Hematopoietic multipotent progenitor cell treated with erythropoietin and hydrocortisone succinate and interleukin-3 and kit ligand, for 4 days (in vitro differentiated cells): Measurements from ENCODE around the gene PDZD8.

Source experiments
- DNase-seq: peaks from one replicate; pipeline ENCODE4 v3.0.0-alpha.2; 2015

Gene PDZD8

GRCh38 chr10:117391436-117392205 lies 16.4 kb upstream of the PDZD8 start:
- DNase-seq = peak; percentile 47

- DNase-seq = peak; percentile 57
Measured at GRCh38 chr10:117390420-117390819, 15.2 kb upstream of the PDZD8 start.

- no peak for DNase-seq
Measured at GRCh38 chr10:117386805-117387204, 11.6 kb upstream of the PDZD8 start.

- no peak for DNase-seq
Measured at GRCh38 chr10:117382861-117383260, 7.6 kb upstream of the PDZD8 start.

- peak; percentile 58 for DNase-seq
Measured at GRCh38 chr10:117374506-117375359, 507 bp downstream of the PDZD8 start.

GRCh38 chr10:117373823-117374505 lies 1.3 kb downstream of the PDZD8 start:
- DNase-seq = peak; percentile 81

- DNase-seq = no peak
Measured at GRCh38 chr10:117370205-117370604, 5.0 kb downstream of the PDZD8 start.

GRCh38 chr10:117367718-117368117 lies 7.5 kb downstream of the PDZD8 start:
- DNase-seq = no peak

GRCh38 chr10:117366741-117367140 lies 8.5 kb downstream of the PDZD8 start:
- no peak for DNase-seq

- no peak for DNase-seq
Measured at GRCh38 chr10:117365612-117366011, 9.6 kb downstream of the PDZD8 start.

GRCh38 chr10:117364110-117364960 lies 10.9 kb downstream of the PDZD8 start:
- peak; percentile 54 for DNase-seq

- no peak for DNase-seq
Measured at GRCh38 chr10:117363028-117363427, 12.2 kb downstream of the PDZD8 start.

GRCh38 chr10:117362313-117362712 lies 12.9 kb downstream of the PDZD8 start:
- DNase-seq = no peak

- peak; percentile 64 for DNase-seq
Measured at GRCh38 chr10:117360994-117361667, 14.1 kb downstream of the PDZD8 start.

GRCh38 chr10:117360016-117360415 lies 15.2 kb downstream of the PDZD8 start:
- no peak for DNase-seq

- DNase-seq = no peak
Measured at GRCh38 chr10:117355072-117355471, 20.2 kb downstream of the PDZD8 start.

GRCh38 chr10:117353684-117354083 lies 21.6 kb downstream of the PDZD8 start:
- DNase-seq = no peak

- no peak for DNase-seq
Measured at GRCh38 chr10:117352724-117353123, 22.5 kb downstream of the PDZD8 start.

GRCh38 chr10:117351996-117352395 lies 23.2 kb downstream of the PDZD8 start:
- no peak for DNase-seq

- no peak for DNase-seq
Measured at GRCh38 chr10:117351558-117351957, 23.7 kb downstream of the PDZD8 start.

- no peak for DNase-seq
Measured at GRCh38 chr10:117350909-117351308, 24.3 kb downstream of the PDZD8 start.

GRCh38 chr10:117348236-117348635 lies 27.0 kb downstream of the PDZD8 start:
- no peak for DNase-seq
